ENCODE data around the gene CERT1.
A peak's percentile ranks its signal among the peaks of the same experiment; 100 is the strongest.
"Not testable (repeated sequence)": the region's sequence is repeated elsewhere in the genome, so short reads cannot be mapped to it uniquely, and the experiment has no call there.

The CERT1 gene

GRCh38 chr5:75523275-75523674 is 11.8 kb upstream of the CERT1 start:
- no peak for DNase-seq (ENCODE audit: low spot score)

GRCh38 chr5:75522542-75522941 is 11.1 kb upstream of the CERT1 start:
- DNase-seq (ENCODE audit: low spot score), result no peak

- no peak for DNase-seq (ENCODE audit: low spot score)
These were observed 10.6 kb upstream of the CERT1 start for GRCh38 chr5:75522025-75522424.

- no peak for DNase-seq (ENCODE audit: low spot score)
These were observed 9.8 kb upstream of the CERT1 start for GRCh38 chr5:75521195-75521594.

GRCh38 chr5:75519761-75520160 is 8.3 kb upstream of the CERT1 start:
- DNase-seq (ENCODE audit: low spot score), result no peak

- no peak for DNase-seq (ENCODE audit: low spot score)
These were observed 2.9 kb upstream of the CERT1 start for GRCh38 chr5:75514323-75514722.

- DNase-seq (ENCODE audit: low spot score), result no peak
These were observed 2.4 kb upstream of the CERT1 start for GRCh38 chr5:75513841-75514240.

GRCh38 chr5:75512383-75513074 is 1.1 kb upstream of the CERT1 start:
- DNase-seq (ENCODE audit: low spot score), result no peak

GRCh38 chr5:75510836-75511434 is 494 bp downstream of the CERT1 start:
- DNase-seq (ENCODE audit: low spot score), result no peak

- peak; percentile 35 for DNase-seq (ENCODE audit: low spot score)
These were observed 1.0 kb downstream of the CERT1 start for GRCh38 chr5:75510417-75510835.

GRCh38 chr5:75509956-75510355 is 1.5 kb downstream of the CERT1 start:
- DNase-seq (ENCODE audit: low spot score), result no peak

GRCh38 chr5:75509546-75509945 is 1.9 kb downstream of the CERT1 start:
- DNase-seq (ENCODE audit: low spot score), result no peak

- no peak for DNase-seq (ENCODE audit: low spot score)
These were observed 3.6 kb downstream of the CERT1 start for GRCh38 chr5:75507841-75508240.

GRCh38 chr5:75505112-75505511 is 6.3 kb downstream of the CERT1 start:
- DNase-seq (ENCODE audit: low spot score), result not testable (repeated sequence)

GRCh38 chr5:75498875-75499274 is 12.6 kb downstream of the CERT1 start:
- DNase-seq (ENCODE audit: low spot score), result not testable (repeated sequence)

- no peak for DNase-seq (ENCODE audit: low spot score)
These were observed 13.1 kb downstream of the CERT1 start for GRCh38 chr5:75498208-75498777.

GRCh38 chr5:75496026-75496425 is 15.4 kb downstream of the CERT1 start:
- DNase-seq (ENCODE audit: low spot score), result no peak

GRCh38 chr5:75491621-75492020 is 19.8 kb downstream of the CERT1 start:
- no peak for DNase-seq (ENCODE audit: low spot score)

GRCh38 chr5:75489847-75490246 is 21.6 kb downstream of the CERT1 start:
- not testable (repeated sequence) for DNase-seq (ENCODE audit: low spot score)

- no peak for DNase-seq (ENCODE audit: low spot score)
These were observed 26.8 kb downstream of the CERT1 start for GRCh38 chr5:75484605-75485004.

GRCh38 chr5:75482482-75482881 is 28.9 kb downstream of the CERT1 start:
- no peak for DNase-seq (ENCODE audit: low spot score)

- no peak for DNase-seq (ENCODE audit: low spot score)
These were observed 30.4 kb downstream of the CERT1 start for GRCh38 chr5:75481024-75481423.

GRCh38 chr5:75475364-75475763 is 36.1 kb downstream of the CERT1 start:
- no peak for DNase-seq (ENCODE audit: low spot score)

Data from SK-N-DZ (cell line).